PC-9 (cell line): Measurements from ENCODE around the gene EHBP1L1.

Source experiments
- EZH2 ChIP-seq: fragments of 200-600 bp; sonication (generic); IDR thresholded peaks from 2 replicates; pipeline ENCODE4 v1.8.0; 2017; ENCODE audit warnings: antibody characterized with exemption, low read depth
- TF ChIP-seq, protein P1 (sequence below): fragments of 200-600 bp; sonication (generic); conservative IDR thresholded peaks from 2 replicates; pipeline ENCODE4 v1.6.1; 2017; ENCODE audit warnings: mixed run types, antibody characterized with exemption, mild to moderate bottlenecking, moderate library complexity

DNA sequence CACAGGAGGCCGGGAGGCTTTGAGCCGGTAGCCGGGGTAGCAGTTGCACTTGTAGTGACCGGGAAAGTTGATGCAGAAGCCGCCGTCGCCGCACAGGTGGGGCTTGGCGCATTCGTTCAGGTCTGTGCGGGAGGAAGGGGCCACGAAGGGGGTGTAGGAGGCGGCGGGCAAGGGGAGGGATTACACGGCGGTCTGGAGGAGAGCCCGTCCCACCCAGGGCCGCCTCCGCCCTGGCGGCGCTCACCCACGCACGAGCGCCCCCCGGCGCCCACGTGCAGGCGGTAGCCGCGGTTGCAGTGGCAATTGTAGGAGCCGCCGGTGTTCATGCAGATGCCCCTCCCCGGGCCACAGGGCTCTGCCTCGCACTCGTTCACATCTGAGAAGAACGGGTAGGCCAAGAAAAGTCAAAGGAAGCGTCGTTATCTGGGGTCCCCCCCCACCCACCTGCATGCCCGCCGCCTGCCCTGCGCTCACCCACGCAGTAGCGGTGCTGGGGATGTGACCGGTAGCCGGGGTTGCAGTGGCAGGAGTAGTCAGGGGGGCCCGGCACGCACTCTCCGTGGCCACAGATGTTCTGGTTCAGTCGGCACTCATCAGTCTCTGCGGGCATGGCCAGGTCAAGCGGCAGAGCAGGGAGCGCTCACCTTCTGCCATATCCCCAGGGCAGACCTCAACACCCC lies 28.3 kb upstream of the EHBP1L1 start:
- no peak for TF ChIP-seq EZH2
- TF ChIP-seq, protein P1, sequence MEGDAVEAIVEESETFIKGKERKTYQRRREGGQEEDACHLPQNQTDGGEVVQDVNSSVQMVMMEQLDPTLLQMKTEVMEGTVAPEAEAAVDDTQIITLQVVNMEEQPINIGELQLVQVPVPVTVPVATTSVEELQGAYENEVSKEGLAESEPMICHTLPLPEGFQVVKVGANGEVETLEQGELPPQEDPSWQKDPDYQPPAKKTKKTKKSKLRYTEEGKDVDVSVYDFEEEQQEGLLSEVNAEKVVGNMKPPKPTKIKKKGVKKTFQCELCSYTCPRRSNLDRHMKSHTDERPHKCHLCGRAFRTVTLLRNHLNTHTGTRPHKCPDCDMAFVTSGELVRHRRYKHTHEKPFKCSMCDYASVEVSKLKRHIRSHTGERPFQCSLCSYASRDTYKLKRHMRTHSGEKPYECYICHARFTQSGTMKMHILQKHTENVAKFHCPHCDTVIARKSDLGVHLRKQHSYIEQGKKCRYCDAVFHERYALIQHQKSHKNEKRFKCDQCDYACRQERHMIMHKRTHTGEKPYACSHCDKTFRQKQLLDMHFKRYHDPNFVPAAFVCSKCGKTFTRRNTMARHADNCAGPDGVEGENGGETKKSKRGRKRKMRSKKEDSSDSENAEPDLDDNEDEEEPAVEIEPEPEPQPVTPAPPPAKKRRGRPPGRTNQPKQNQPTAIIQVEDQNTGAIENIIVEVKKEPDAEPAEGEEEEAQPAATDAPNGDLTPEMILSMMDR: no peak
